Calu3 (cell line): ENCODE data around the gene GRB10. TPM values are rescaled to one million over a fixed set of nuclear protein-coding genes. Genes with fewer than 3 reads are reported as not detected.

ENCODE experiments used
- BruUV-seq: library from RNA; stranded (reverse); fragments of 400-500 nt; replicated peaks from 2 replicates; lab custom pipeline; 2021; lab: Mats Ljungman, UMichigan
- CTCF ChIA-PET: fragments of 300-600 bp; sonication (Branson Sonifier 250); formaldehyde crosslinking; loops from one replicate; lab custom pipeline; 2022; ENCODE audit warnings: antibody characterized with exemption; lab: Charles Lee
- DNase-seq: peaks from one replicate; pipeline ENCODE4 v3.0.0; 2022
- H3K27ac Mint-ChIP-seq: one replicate; pipeline ENCODE4 v1.8.0; 2022; ENCODE audit warnings: mixed read lengths; ENCODE audit not compliant: unreplicated experiment
- H3K27me3 Mint-ChIP-seq: one replicate; pipeline ENCODE4 v1.8.0; 2022; ENCODE audit warnings: mixed read lengths; ENCODE audit not compliant: unreplicated experiment
- H3K36me3 Mint-ChIP-seq: one replicate; pipeline ENCODE4 v1.8.0; 2022; ENCODE audit warnings: mild to moderate bottlenecking, moderate library complexity, mixed read lengths; ENCODE audit not compliant: insufficient read depth, unreplicated experiment
- H3K4me1 Mint-ChIP-seq: one replicate; pipeline ENCODE4 v1.8.0; 2022; ENCODE audit warnings: mild to moderate bottlenecking, low read depth, mixed read lengths; ENCODE audit not compliant: unreplicated experiment
- H3K4me3 Mint-ChIP-seq: one replicate; pipeline ENCODE4 v1.8.0; 2022; ENCODE audit warnings: mild to moderate bottlenecking, low read depth, moderate library complexity, mixed read lengths; ENCODE audit not compliant: unreplicated experiment
- H3K9me3 Mint-ChIP-seq: one replicate; pipeline ENCODE4 v1.8.0; 2022; ENCODE audit warnings: low read depth, mixed read lengths; ENCODE audit not compliant: unreplicated experiment
- intact Hi-C: fragments of 100-400 bp; cut with micrococcal nuclease; formaldehyde crosslinking; loops from one replicate; pipeline ENCODE4 v1.10.0; 2022; ENCODE audit not compliant: unreplicated experiment
- total RNA-seq: library from RNA; stranded (reverse); gene quantifications from 2 replicates; pipeline ENCODE4 v1.2.3, GENCODE V29; 2022
- TF ChIP-seq, protein P1 (sequence below): fragments of 200-600 bp; IDR thresholded peaks from one replicate; pipeline ENCODE4 v1.8.0; 2022; ENCODE audit warnings: antibody characterized with exemption; ENCODE audit not compliant: unreplicated experiment

GRB10 gene
- total RNA-seq, 1 experiment from 2014 or later = 90.6 TPM

DNA sequence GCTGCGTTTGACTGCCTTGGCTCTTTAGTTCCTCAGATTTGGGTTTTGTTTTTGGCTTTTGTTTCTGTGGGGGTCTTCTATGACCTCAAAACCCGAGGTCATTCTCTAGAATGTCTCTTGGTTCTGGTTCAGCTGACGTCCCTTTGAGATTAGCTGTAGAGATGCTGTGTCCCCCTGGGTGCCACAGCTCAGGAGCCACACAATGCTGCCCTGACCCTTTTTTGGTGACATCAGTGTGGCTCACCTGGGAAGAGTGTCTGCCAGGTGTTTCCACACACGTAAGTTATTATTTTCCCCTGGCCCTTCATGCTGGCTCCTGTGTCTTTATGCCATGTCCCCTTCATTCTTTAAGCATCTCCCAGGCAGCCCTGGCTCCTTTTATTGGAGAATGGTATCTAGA is 127.7 kb downstream of the GRB10 start:
- no peaks in the 10 kb centered on the region for H3K27me3 Mint-ChIP-seq
- no peaks in the 10 kb centered on the region for H3K4me1 Mint-ChIP-seq
- no peak overlapping the region for H3K4me3 Mint-ChIP-seq
- no peak for DNase-seq
- peaks cover 14% of the 10 kb centered on the region for H3K36me3 Mint-ChIP-seq
- BruUV-seq = no TSS peak
- TF ChIP-seq, protein P1, sequence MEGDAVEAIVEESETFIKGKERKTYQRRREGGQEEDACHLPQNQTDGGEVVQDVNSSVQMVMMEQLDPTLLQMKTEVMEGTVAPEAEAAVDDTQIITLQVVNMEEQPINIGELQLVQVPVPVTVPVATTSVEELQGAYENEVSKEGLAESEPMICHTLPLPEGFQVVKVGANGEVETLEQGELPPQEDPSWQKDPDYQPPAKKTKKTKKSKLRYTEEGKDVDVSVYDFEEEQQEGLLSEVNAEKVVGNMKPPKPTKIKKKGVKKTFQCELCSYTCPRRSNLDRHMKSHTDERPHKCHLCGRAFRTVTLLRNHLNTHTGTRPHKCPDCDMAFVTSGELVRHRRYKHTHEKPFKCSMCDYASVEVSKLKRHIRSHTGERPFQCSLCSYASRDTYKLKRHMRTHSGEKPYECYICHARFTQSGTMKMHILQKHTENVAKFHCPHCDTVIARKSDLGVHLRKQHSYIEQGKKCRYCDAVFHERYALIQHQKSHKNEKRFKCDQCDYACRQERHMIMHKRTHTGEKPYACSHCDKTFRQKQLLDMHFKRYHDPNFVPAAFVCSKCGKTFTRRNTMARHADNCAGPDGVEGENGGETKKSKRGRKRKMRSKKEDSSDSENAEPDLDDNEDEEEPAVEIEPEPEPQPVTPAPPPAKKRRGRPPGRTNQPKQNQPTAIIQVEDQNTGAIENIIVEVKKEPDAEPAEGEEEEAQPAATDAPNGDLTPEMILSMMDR = no peak
- no peak overlapping the region for H3K27ac Mint-ChIP-seq
- intact Hi-C loops = no loop called here
- CTCF ChIA-PET = no interaction called here
- no peaks in the 10 kb centered on the region for H3K9me3 Mint-ChIP-seq

DNA sequence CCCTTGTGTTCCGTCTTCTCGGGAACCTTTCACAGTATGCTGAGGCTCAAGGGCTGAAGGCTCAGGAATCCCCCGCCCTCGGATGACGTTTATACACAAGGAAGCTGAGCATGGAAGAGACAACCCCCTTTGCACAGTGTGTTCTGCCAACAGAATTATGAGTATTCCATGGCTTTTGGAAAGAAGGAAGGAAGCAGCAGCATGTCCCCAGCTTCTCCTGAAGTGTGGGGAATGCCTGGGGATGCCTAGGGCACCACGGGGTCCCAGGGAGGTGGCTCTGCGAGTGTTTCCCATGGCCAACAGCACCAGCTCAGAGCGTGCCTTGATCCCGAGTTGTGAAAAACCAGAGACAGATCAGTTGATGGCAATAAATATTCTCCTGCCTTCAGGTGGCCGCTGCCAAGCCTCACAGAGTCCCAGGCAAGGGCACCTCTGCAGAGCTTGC is 128.7 kb downstream of the GRB10 start:
- intact Hi-C loops = no loop called here

DNA sequence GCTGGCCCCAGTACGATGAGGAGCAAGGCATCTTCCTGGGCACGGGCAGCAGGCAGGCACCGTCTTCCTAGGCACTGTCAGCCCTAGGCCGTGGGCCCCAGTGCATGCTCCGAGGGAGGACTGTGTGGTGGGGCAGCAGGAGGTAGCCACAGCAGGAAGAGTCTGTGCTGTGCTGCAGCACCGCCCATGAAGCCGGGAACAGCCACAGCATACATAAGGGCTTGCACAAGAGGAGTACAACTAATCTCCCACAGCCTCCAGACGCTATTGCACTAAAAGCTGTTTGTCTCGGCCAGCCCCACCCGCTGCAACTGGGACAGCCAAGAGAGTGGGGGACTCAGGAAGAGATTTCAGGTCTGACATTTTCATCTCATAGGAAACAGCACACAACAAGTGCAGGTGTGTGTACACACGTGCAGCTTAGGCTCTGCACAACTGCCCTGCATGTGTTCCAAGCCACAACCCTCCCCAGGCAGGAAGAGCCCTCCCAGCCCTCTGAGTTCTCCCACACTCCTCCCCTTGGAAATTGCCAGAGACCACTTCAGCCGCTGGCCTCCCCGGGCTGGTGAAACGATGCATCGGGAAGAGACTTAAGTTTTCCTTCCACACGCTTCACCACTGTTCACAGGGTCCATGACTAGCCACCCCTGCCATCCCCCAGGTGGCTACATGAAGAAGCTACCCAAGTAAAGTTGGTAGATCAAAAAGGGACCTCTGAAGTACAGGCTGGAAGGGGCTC is 129.4 kb downstream of the GRB10 start:
- TF ChIP-seq, protein P1 = no peak
- Mint-ChIP-seq H3K27me3 (no peaks in the 10 kb centered on the region), H3K4me1 (peaks cover 8% of the 10 kb centered on the region), H3K4me3 (no peak overlapping the region), H3K27ac (no peak overlapping the region), H3K9me3 (no peaks in the 10 kb centered on the region), H3K36me3 (peaks cover 14% of the 10 kb centered on the region)
- no peak for DNase-seq
- no TSS peak for BruUV-seq
- CTCF ChIA-PET = no interaction called here
- intact Hi-C loops = no loop called here

More for the DNA sequence above, 128.7 kb downstream of the GRB10 start:
- CTCF ChIA-PET = no interaction called here
- Mint-ChIP-seq H3K27ac (no peak overlapping the region), H3K36me3 (peaks cover 12% of the 10 kb centered on the region), H3K4me3 (no peak overlapping the region), H3K9me3 (no peaks in the 10 kb centered on the region), H3K27me3 (no peaks in the 10 kb centered on the region), H3K4me1 (peaks cover 6% of the 10 kb centered on the region)
- DNase-seq = no peak
- TF ChIP-seq, protein P1 = no peak
- BruUV-seq = no TSS peak

DNA sequence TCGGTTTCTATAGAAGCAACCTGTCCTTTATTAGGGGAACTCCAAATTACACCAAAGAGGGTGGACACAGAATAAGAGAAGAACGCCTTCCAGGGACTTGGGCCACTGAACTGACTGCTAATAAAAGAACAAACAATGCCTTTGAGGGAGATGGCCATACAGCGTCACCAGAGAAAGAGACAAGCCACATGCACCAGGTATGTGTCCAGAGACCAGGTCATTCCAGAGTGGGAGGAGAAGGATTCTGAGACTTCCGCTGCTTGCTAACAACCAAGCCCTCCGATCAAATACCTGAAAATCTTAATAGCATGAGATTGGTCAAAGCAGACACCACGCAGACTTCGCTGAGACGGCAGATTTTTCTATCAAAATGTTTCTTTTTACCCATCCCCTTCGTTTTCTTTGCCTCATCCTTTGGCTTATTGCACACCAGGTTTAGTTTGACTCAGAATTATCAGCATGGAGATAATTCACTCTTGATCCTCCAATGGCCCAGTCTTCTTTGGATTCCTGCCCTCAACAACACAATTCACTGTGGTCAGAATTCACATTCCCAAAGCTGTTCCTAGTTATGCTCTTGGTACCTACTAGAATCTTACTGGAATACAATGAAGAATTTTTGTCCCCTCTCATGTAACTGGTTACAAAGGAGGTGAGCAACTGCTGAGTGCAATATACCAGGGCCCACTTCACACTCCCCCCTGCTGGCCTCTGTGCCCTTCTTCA is 130.1 kb downstream of the GRB10 start:
- no peaks in the 10 kb centered on the region for H3K9me3 Mint-ChIP-seq
- intact Hi-C loops = no loop called here
- DNase-seq = no peak
- no peak overlapping the region for H3K27ac Mint-ChIP-seq
- CTCF ChIA-PET = no interaction called here
- TF ChIP-seq, protein P1 = no peak
- no TSS peak for BruUV-seq
- peaks cover 20% of the 10 kb centered on the region for H3K36me3 Mint-ChIP-seq
- no peak overlapping the region for H3K4me3 Mint-ChIP-seq
- H3K4me1 Mint-ChIP-seq = peaks cover 8% of the 10 kb centered on the region
- H3K27me3 Mint-ChIP-seq = no peaks in the 10 kb centered on the region
